C4-2B (cell line): Measurements from ENCODE around the gene SLC9A1.

Source experiments
- ZFX ChIP-seq: fragments of 450-650 bp; IDR thresholded peaks from 2 replicates; pipeline ENCODE4 v1.6.1; 2017
- TF ChIP-seq, protein P1 (sequence below): fragments of 450-650 bp; conservative IDR thresholded peaks from 2 replicates; pipeline ENCODE4 v1.5.1; 2017; ENCODE audit warnings: mild to moderate bottlenecking

GRCh38 chr1:27109103-27109822 is 45.7 kb downstream of the SLC9A1 start:
- TF ChIP-seq, protein P1, sequence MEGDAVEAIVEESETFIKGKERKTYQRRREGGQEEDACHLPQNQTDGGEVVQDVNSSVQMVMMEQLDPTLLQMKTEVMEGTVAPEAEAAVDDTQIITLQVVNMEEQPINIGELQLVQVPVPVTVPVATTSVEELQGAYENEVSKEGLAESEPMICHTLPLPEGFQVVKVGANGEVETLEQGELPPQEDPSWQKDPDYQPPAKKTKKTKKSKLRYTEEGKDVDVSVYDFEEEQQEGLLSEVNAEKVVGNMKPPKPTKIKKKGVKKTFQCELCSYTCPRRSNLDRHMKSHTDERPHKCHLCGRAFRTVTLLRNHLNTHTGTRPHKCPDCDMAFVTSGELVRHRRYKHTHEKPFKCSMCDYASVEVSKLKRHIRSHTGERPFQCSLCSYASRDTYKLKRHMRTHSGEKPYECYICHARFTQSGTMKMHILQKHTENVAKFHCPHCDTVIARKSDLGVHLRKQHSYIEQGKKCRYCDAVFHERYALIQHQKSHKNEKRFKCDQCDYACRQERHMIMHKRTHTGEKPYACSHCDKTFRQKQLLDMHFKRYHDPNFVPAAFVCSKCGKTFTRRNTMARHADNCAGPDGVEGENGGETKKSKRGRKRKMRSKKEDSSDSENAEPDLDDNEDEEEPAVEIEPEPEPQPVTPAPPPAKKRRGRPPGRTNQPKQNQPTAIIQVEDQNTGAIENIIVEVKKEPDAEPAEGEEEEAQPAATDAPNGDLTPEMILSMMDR = no peak; the same call in 1 of the 2 replicates
- TF ChIP-seq ZFX = no peak
